ENCODE measurements around the gene NLRP5.

Gene NLRP5

GRCh38 chr19:56071151-56071550 is 84.6 kb downstream of the NLRP5 start:
- no peak for DNase-seq (ENCODE audit: low read depth in 1 of 2, low spot score in 1 of 2)

GRCh38 chr19:56076498-56076897 is 89.9 kb downstream of the NLRP5 start:
- no peak for DNase-seq (ENCODE audit: low read depth in 1 of 2, low spot score in 1 of 2)

- no peak for DNase-seq (ENCODE audit: low read depth in 1 of 2, low spot score in 1 of 2)
These were observed 93.0 kb downstream of the NLRP5 start for GRCh38 chr19:56079609-56080008.

GRCh38 chr19:56080669-56081401 is 94.3 kb downstream of the NLRP5 start:
- DNase-seq (ENCODE audit: low read depth in 1 of 2, low spot score in 1 of 2) = peak; percentile 34 to 57

- no peak for DNase-seq (ENCODE audit: low read depth in 1 of 2, low spot score in 1 of 2)
These were observed 97.1 kb downstream of the NLRP5 start for GRCh38 chr19:56083668-56084067.

GRCh38 chr19:56084835-56085536 is 98.4 kb downstream of the NLRP5 start:
- no peak for DNase-seq (ENCODE audit: low read depth in 1 of 2, low spot score in 1 of 2)

GRCh38 chr19:56085571-56086275 is 99.1 kb downstream of the NLRP5 start:
- no peak for DNase-seq (ENCODE audit: low read depth in 1 of 2, low spot score in 1 of 2)

- no peak for DNase-seq (ENCODE audit: low read depth in 1 of 2, low spot score in 1 of 2)
These were observed 100.3 kb downstream of the NLRP5 start for GRCh38 chr19:56086671-56087430.

GRCh38 chr19:56087647-56088496 is 101.3 kb downstream of the NLRP5 start:
- DNase-seq (ENCODE audit: low read depth in 1 of 2, low spot score in 1 of 2) = no peak

- no peak for DNase-seq (ENCODE audit: low read depth in 1 of 2, low spot score in 1 of 2)
These were observed 102.1 kb downstream of the NLRP5 start for GRCh38 chr19:56088497-56089215.

- no peak for DNase-seq (ENCODE audit: low read depth in 1 of 2, low spot score in 1 of 2)
These were observed 102.8 kb downstream of the NLRP5 start for GRCh38 chr19:56089344-56089743.

GRCh38 chr19:56091066-56091490 is 104.5 kb downstream of the NLRP5 start:
- DNase-seq (ENCODE audit: low read depth in 1 of 2, low spot score in 1 of 2) = no peak

GRCh38 chr19:56091751-56092546 is 105.4 kb downstream of the NLRP5 start:
- no peak for DNase-seq (ENCODE audit: low read depth in 1 of 2, low spot score in 1 of 2)

GRCh38 chr19:56092685-56093631 is 106.4 kb downstream of the NLRP5 start:
- no peak for DNase-seq (ENCODE audit: low read depth in 1 of 2, low spot score in 1 of 2)

GRCh38 chr19:56094449-56094848 is 107.9 kb downstream of the NLRP5 start:
- no peak for DNase-seq (ENCODE audit: low read depth in 1 of 2, low spot score in 1 of 2)

- no peak for DNase-seq (ENCODE audit: low read depth in 1 of 2, low spot score in 1 of 2)
These were observed 110.1 kb downstream of the NLRP5 start for GRCh38 chr19:56096665-56097064.

- DNase-seq (ENCODE audit: low read depth in 1 of 2, low spot score in 1 of 2) = no peak
These were observed 110.7 kb downstream of the NLRP5 start for GRCh38 chr19:56097306-56097705.

GRCh38 chr19:56097776-56098175 is 111.2 kb downstream of the NLRP5 start:
- DNase-seq (ENCODE audit: low read depth in 1 of 2, low spot score in 1 of 2) = no peak
